K562 (cell line): Measurements from ENCODE around the gene TALDO1. TPM values are rescaled to one million over a fixed set of nuclear protein-coding genes. Genes with fewer than 3 reads are reported as not detected.

ENCODE experiments used
- ATF1 ChIP-seq, 2 experiments: fragments of 450-650 bp in 1 of 2; IDR thresholded peaks; 2 replicates each; pipeline ENCODE4 v1.6.1; 2016; ENCODE audit warnings: missing compliant biosample characterization in 1 of 2, missing genetic modification characterization in 1 of 2
- ETV6 ChIP-seq, 3 experiments: fragments of 150-350 bp in 1 of 3; sonication (generic) in 1 of 3; formaldehyde crosslinking in 1 of 3; IDR thresholded peaks; 2 replicates each; pipeline versions ENCODE4 v1.6.1 to v1.8.0; 2014 to 2022; ENCODE audit warnings: borderline replicate concordance in 2 of 3, low read depth in 2 of 3, antibody characterized with exemption in 1 of 3, low read length in 1 of 3, mild to moderate bottlenecking in 1 of 3, missing genetic modification reagents in 1 of 3
- JUN ChIP-seq, 2 experiments: sonication (generic) in 1 of 2; formaldehyde crosslinking in 1 of 2; IDR thresholded peaks; 2 replicates each; pipeline versions ENCODE4 v1.6.1 to v1.8.0; 2012 to 2022; ENCODE audit warnings: borderline replicate concordance in 2 of 2, mild to moderate bottlenecking in 2 of 2, improper control_type of control experiment in 1 of 2, low read depth in 1 of 2, low read length in 1 of 2, missing genetic modification reagents in 1 of 2
- KDM5B ChIP-seq: fragments of 200-600 bp; sonication (generic); IDR thresholded peaks from 2 replicates; pipeline ENCODE4 v1.6.1; 2012; ENCODE audit warnings: low read depth, mild to moderate bottlenecking, moderate library complexity, low read length, control low read depth, inconsistent platforms; ENCODE audit not compliant: insufficient replicate concordance
- MYC ChIP-seq, 2 experiments: fragments of 250-450 bp in 1 of 2; sonication (Bioruptor Pico) in 1 of 2; IDR thresholded peaks; 2 replicates each; pipeline versions ENCODE4 v1.5.1 to v1.6.1; 2012 to 2021; ENCODE audit warnings: low read depth in 2 of 2, borderline replicate concordance in 1 of 2, improper control_type of control experiment in 1 of 2, low read length in 1 of 2, mild to moderate bottlenecking in 1 of 2, moderate library complexity in 1 of 2
- NONO ChIP-seq, 2 experiments: fragments of 200-400 bp in 1 of 2; fragments of 450-650 bp in 1 of 2; formaldehyde crosslinking in 1 of 2; IDR thresholded peaks; 2 replicates each; pipeline ENCODE4 v1.6.1; 2017; ENCODE audit warnings: low read depth in 2 of 2, mild to moderate bottlenecking in 2 of 2, moderate library complexity in 2 of 2, low read length in 1 of 2
- SAP30 ChIP-seq: fragments of 200-600 bp; sonication (generic); IDR thresholded peaks from 2 replicates; pipeline ENCODE4 v1.6.1; 2012; ENCODE audit warnings: borderline replicate concordance, low read depth, mild to moderate bottlenecking, moderate library complexity, low read length, control low read depth, inconsistent platforms; ENCODE audit not compliant: insufficient read depth, poor library complexity, severe bottlenecking
- SMARCA5 ChIP-seq: fragments of 450-650 bp; IDR thresholded peaks from 2 replicates; pipeline ENCODE4 v1.6.1; 2016
- ZNF263 ChIP-seq: sonication (generic); formaldehyde crosslinking; IDR thresholded peaks from 2 replicates; pipeline ENCODE4 v1.8.0; 2022; ENCODE audit warnings: mild to moderate bottlenecking, missing genetic modification reagents, borderline replicate concordance
- ZNF583 ChIP-seq: fragments of 250-450 bp; sonication (Bioruptor Pico); IDR thresholded peaks from 2 replicates; pipeline ENCODE4 v1.4.0; 2020
- ZNF830 ChIP-seq: fragments of 250-450 bp; sonication (Bioruptor Pico); IDR thresholded peaks from 2 replicates; pipeline ENCODE4 v1.5.0; 2021; ENCODE audit warnings: mild to moderate bottlenecking
- polyA plus RNA-seq, 8 experiments: library from polyadenylated mRNA; depleted of rRNA in 4 of 8; stranded (reverse) in 5 of 8; unstranded in 3 of 8; fragments of >200 nt; fragmentation: Nextera tagmentation in 2 of 8; fragmentation: Illumina TruSeq in 1 of 8; extraction: Ambion mirVana in 2 of 8; extraction: Trizol in 1 of 8; gene quantifications; 2 replicates each; pipeline versions ENCODE4 v1.2.1 to v1.2.3, GENCODE V29; 2011 to 2014; ENCODE audit warnings: inconsistent platforms in 1 of 8, missing spikeins in 1 of 8
- total RNA-seq, 7 experiments: library from RNA; depleted of rRNA in 6 of 7; stranded (reverse); fragments of >200 nt in 6 of 7; fragmentation: Illumina TruSeq in 2 of 7; extraction: Trizol in 2 of 7; gene quantifications; 2 replicates each; pipeline versions ENCODE4 v1.2.1 to v1.2.3, GENCODE V29; 2011 to 2021; ENCODE audit warnings: low replicate concordance in 1 of 7
- TF ChIP-seq, protein P1 (sequence below): sonication (generic); formaldehyde crosslinking; IDR thresholded peaks from 2 replicates; pipeline ENCODE4 v1.8.0; 2023; ENCODE audit warnings: mild to moderate bottlenecking, missing genetic modification reagents
- TF ChIP-seq, protein P2 (sequence below): fragments of 450-650 bp; conservative IDR thresholded peaks from 2 replicates; pipeline ENCODE4 v1.6.1; 2016; ENCODE audit warnings: missing genetic modification characterization, low read depth, mild to moderate bottlenecking, control low read depth, missing compliant biosample characterization
- TF ChIP-seq, protein P3 (sequence below): sonication (generic); formaldehyde crosslinking; IDR thresholded peaks from 2 replicates; pipeline ENCODE4 v1.8.0; 2022; ENCODE audit warnings: mild to moderate bottlenecking, missing genetic modification reagents, borderline replicate concordance

The TALDO1 gene
- total and polyA plus RNA-seq, 9 of the 15 experiments (the other 6 are each of a cell fraction or from before 2014, with no cell fraction given), result 260 to 541 (median 441) TPM

DNA sequence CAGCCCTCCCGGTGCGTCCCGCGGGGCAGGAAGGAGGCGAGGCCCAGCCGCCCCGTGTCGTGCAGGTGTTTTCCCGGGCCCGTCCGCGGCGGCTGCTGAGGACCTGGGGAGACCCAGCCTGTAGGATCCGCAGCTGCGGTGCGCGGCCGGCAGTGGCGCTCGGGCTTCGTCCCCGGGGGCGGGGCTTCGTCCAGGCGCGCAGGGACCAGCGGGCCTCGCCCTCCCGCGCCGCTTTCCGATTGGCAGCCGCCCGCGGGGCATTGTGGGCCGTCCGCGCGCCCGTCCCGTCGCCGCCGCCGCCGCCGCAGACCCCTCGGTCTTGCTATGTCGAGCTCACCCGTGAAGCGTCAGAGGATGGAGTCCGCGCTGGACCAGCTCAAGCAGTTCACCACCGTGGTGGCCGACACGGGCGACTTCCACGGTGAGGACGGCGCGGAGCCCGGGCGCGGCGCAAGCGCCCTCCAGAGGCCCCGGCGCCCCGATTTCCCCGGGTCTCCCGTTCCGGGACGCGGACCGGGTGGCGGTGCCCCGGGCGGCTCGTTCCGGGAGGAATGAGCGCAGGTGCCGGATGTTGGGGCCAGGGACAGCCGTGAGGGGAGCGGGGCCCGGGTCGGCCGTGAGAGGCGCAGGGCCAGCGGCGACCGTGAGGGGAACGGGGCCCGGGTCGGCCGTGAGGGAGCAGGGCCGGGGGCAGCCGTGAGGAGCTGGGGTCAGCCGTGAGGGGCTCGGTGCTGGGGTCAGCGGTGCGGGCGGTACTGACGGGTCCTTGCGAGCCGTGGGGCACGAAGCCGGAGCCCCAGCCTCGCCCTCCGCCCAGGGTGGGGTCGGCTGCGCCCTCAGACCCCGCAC, at the start of gene TALDO1 (continued):
- TF ChIP-seq KDM5B (peak; percentile 75), ZNF263 (CRISPR knock-in tag) (peak; percentile 15; the same call in 1 of the 2 replicates), ATF1 (CRISPR knock-in tag; IDR thresholded peaks at IDR 0.05) (no peak), ATF1 (tag; IDR thresholded peaks at IDR 0.05) (peak; percentile 47), ZNF830 (CRISPR knock-in tag) (no peak), MYC (IDR thresholded peaks at IDR 0.05; ENCODE audit: low read depth, low read length) (no peak; the same call in 1 of the 2 replicates), MYC (CRISPR knock-in tag; IDR thresholded peaks at IDR 0.05; ENCODE audit: borderline replicate concordance, low read depth) (no peak), ZNF583 (CRISPR knock-in tag) (no peak), SMARCA5 (no peak), SAP30 (peak; percentile 43), ETV6 (IDR thresholded peaks at IDR 0.05; ENCODE audit: borderline replicate concordance in 1 of 2, low read depth in 2 of 2, low read length in 1 of 2) (no peak), ETV6 (CRISPR knock-in tag; IDR thresholded peaks at IDR 0.05; ENCODE audit: borderline replicate concordance) (peak; percentile 65; the same call in 1 of the 2 replicates), JUN (IDR thresholded peaks at IDR 0.05; ENCODE audit: borderline replicate concordance, low read depth, low read length) (no peak), JUN (CRISPR knock-in tag; IDR thresholded peaks at IDR 0.05; ENCODE audit: borderline replicate concordance) (0 out of 2 replicates have a peak, but pooled peaks have one; percentile 36), NONO (IDR thresholded peaks at IDR 0.05; ENCODE audit: low read depth in 2 of 2, low read length in 1 of 2) (peak in 1 of 2 experiments; percentile 52; a peak in 1 of 4 replicates)
- TF ChIP-seq, protein P1, sequence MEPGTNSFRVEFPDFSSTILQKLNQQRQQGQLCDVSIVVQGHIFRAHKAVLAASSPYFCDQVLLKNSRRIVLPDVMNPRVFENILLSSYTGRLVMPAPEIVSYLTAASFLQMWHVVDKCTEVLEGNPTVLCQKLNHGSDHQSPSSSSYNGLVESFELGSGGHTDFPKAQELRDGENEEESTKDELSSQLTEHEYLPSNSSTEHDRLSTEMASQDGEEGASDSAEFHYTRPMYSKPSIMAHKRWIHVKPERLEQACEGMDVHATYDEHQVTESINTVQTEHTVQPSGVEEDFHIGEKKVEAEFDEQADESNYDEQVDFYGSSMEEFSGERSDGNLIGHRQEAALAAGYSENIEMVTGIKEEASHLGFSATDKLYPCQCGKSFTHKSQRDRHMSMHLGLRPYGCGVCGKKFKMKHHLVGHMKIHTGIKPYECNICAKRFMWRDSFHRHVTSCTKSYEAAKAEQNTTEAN, result 0 out of 2 replicates have a peak, but pooled peaks have one; percentile 25
- TF ChIP-seq, protein P2, sequence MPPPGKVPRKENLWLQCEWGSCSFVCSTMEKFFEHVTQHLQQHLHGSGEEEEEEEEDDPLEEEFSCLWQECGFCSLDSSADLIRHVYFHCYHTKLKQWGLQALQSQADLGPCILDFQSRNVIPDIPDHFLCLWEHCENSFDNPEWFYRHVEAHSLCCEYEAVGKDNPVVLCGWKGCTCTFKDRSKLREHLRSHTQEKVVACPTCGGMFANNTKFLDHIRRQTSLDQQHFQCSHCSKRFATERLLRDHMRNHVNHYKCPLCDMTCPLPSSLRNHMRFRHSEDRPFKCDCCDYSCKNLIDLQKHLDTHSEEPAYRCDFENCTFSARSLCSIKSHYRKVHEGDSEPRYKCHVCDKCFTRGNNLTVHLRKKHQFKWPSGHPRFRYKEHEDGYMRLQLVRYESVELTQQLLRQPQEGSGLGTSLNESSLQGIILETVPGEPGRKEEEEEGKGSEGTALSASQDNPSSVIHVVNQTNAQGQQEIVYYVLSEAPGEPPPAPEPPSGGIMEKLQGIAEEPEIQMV (tag), result no peak
- TF ChIP-seq, protein P3, sequence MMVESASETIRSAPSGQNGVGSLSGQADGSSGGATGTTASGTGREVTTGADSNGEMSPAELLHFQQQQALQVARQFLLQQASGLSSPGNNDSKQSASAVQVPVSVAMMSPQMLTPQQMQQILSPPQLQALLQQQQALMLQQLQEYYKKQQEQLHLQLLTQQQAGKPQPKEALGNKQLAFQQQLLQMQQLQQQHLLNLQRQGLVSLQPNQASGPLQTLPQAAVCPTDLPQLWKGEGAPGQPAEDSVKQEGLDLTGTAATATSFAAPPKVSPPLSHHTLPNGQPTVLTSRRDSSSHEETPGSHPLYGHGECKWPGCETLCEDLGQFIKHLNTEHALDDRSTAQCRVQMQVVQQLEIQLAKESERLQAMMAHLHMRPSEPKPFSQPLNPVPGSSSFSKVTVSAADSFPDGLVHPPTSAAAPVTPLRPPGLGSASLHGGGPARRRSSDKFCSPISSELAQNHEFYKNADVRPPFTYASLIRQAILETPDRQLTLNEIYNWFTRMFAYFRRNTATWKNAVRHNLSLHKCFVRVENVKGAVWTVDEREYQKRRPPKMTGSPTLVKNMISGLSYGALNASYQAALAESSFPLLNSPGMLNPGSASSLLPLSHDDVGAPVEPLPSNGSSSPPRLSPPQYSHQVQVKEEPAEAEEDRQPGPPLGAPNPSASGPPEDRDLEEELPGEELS (CRISPR knock-in tag), result peak; percentile 77; the same call in 1 of the 2 replicates
